ENCODE data around the gene CRNKL1. TPM values are rescaled to one million over a fixed set of nuclear protein-coding genes. Genes with fewer than 3 reads are reported as not detected.
A peak's percentile ranks its signal among the peaks of the same experiment; 100 is the strongest.

The CRNKL1 gene
- total and polyA plus RNA-seq, 12 donors: 9.8 to 20.2 (median 17.7) TPM

- Histone ChIP-seq H3K9me3 (no peaks in the 10 kb centered on the region), H3K36me3 (peaks cover 0 to 70% (median 4%) of the 10 kb centered on the region in 9 donors), H3K4me3 (no peak overlapping the region), H3K4me1 (peaks cover 2 to 57% (median 25%) of the 10 kb centered on the region in 9 donors), H3K27ac (peak overlapping the region in 1 of 10 donors; percentile 32), H3K27me3 (no peaks in the 10 kb centered on the region)
- DNase-seq: no peak
- no peak for ATAC-seq
- intact Hi-C loops (cut with DNase I): no loop called here
- TF ChIP-seq CTCF (IDR thresholded peaks at IDR 0.05): no peak
Observed at GRCh38 chr20:20022498-20022897, 29.8 kb downstream of the CRNKL1 start.

- WGBS, 2 donors: 78 to 80% methylated on average over 7 of the region's 7 CpGs
- peak overlapping the region in 1 of 10 donors; percentile 32 for H3K27ac ChIP-seq
- intact Hi-C loops (cut with DNase I): no loop called here
Observed at GRCh38 chr20:20021835-20022234, 30.4 kb downstream of the CRNKL1 start.

GRCh38 chr20:20020908-20021307 lies 31.4 kb downstream of the CRNKL1 start:
- 76% methylated on average over 11 of the region's 11 CpGs for WGBS, 2 donors
- DNase-seq: no peak
- TF ChIP-seq CTCF (IDR thresholded peaks at IDR 0.05): no peak
- H3K4me3 ChIP-seq: no peak overlapping the region
- peaks cover 2 to 64% (median 29%) of the 10 kb centered on the region in 9 donors for H3K4me1 ChIP-seq
- H3K36me3 ChIP-seq: peaks cover 0 to 55% (median 0%) of the 10 kb centered on the region in 9 donors
- no peak for ATAC-seq
- H3K9me3 ChIP-seq: no peaks in the 10 kb centered on the region
- intact Hi-C loops (cut with DNase I): no loop called here
- no peak overlapping the region for H3K27ac ChIP-seq
- no peaks in the 10 kb centered on the region for H3K27me3 ChIP-seq

More at GRCh38 chr20:20021835-20022234, 30.4 kb downstream of the CRNKL1 start:
- H3K36me3 ChIP-seq: peaks cover 0 to 64% (median 0%) of the 10 kb centered on the region in 9 donors
- no peaks in the 10 kb centered on the region for H3K9me3 ChIP-seq
- no peaks in the 10 kb centered on the region for H3K27me3 ChIP-seq
- TF ChIP-seq CTCF (IDR thresholded peaks at IDR 0.05): no peak
- ATAC-seq (no peak), DNase-seq (no peak)
- H3K4me1 ChIP-seq: peaks cover 2 to 58% (median 26%) of the 10 kb centered on the region in 9 donors
- H3K4me3 ChIP-seq: no peak overlapping the region

GRCh38 chr20:20019123-20019522 lies 33.1 kb downstream of the CRNKL1 start:
- Histone ChIP-seq H3K36me3 (peaks cover 0 to 37% (median 0%) of the 10 kb centered on the region in 9 donors), H3K4me1 (peaks cover 2 to 66% (median 39%) of the 10 kb centered on the region in 9 donors), H3K9me3 (no peaks in the 10 kb centered on the region), H3K27ac (no peak overlapping the region), H3K4me3 (no peak overlapping the region), H3K27me3 (no peaks in the 10 kb centered on the region)
- DNase-seq (no peak), ATAC-seq (no peak)
- 73 to 76% methylated on average over 2 of the region's 2 CpGs for WGBS, 2 donors
- no peak for TF ChIP-seq CTCF (IDR thresholded peaks at IDR 0.05)
- intact Hi-C loops (cut with DNase I): loop anchor here in 1 of 10 donors (5.0 kb wide), 1 partner anchor 327 kb away; no protein-coding TSS in a partner anchor
